Left ventricle myocardium inferior (tissue), 1 donor: ENCODE data around the gene ARHGAP26. TPM values are rescaled to one million over a fixed set of nuclear protein-coding genes. Genes with fewer than 3 reads are reported as not detected.

Experiments
- DNase-seq: peaks from one replicate; pipeline ENCODE4 v3.0.0-alpha.2; 2020
- H3K27ac ChIP-seq: fragments of 200-600 bp; replicated peaks from 2 replicates; pipeline ENCODE4 v1.8.0; 2021
- H3K27me3 ChIP-seq: fragments of 200-600 bp; 2 replicates; pipeline ENCODE4 v1.8.0; 2021; ENCODE audit warnings: low read depth
- H3K36me3 ChIP-seq: fragments of 200-600 bp; 2 replicates; pipeline ENCODE4 v1.8.0; 2021
- H3K4me1 ChIP-seq: fragments of 200-600 bp; 2 replicates; pipeline ENCODE4 v1.8.0; 2021
- H3K4me3 ChIP-seq: fragments of 200-600 bp; 2 replicates; pipeline ENCODE4 v1.8.0; 2021; ENCODE audit warnings: mild to moderate bottlenecking, moderate library complexity
- H3K9me3 ChIP-seq: fragments of 200-600 bp; replicated peaks from 2 replicates; pipeline ENCODE4 v1.8.0; 2021
- CTCF ChIP-seq: fragments of 200-600 bp; IDR thresholded peaks from 2 replicates; pipeline ENCODE4 v1.8.0; 2021; ENCODE audit warnings: antibody characterized with exemption, mild to moderate bottlenecking, borderline replicate concordance
- intact Hi-C: fragments of 100-400 bp; cut with micrococcal nuclease; formaldehyde crosslinking; loops from one replicate; pipeline ENCODE4 v1.11.0; 2022
- total RNA-seq: library from RNA; stranded (reverse); fragmentation: NEBNext Ultra II Directional; extraction: Animal tissue kit (Norgen Biotek cat#: 25700); gene quantifications from one replicate; pipeline ENCODE4 v1.2.1, GENCODE V29; 2021
- donor health status: DM: no; HTN: yes; CAD: no; lungs with severe emphysema.

ARHGAP26 gene
- total RNA-seq, 1 donor from 2014 or later, result 35.7 TPM

GRCh38 chr5:142886211-142886610 lies 116.0 kb downstream of the ARHGAP26 start:
- DNase-seq, result no peak
- no peaks in the 10 kb centered on the region for H3K27me3 ChIP-seq
- TF ChIP-seq CTCF, result no peak
- H3K9me3 ChIP-seq, result no peaks in the 10 kb centered on the region
- intact Hi-C loops, result no loop called here
- peaks cover 85% of the 10 kb centered on the region for H3K4me1 ChIP-seq
- peak overlapping the region; percentile 81 for H3K27ac ChIP-seq
- peaks cover 4% of the 10 kb centered on the region for H3K36me3 ChIP-seq
- no peak overlapping the region for H3K4me3 ChIP-seq

DNA sequence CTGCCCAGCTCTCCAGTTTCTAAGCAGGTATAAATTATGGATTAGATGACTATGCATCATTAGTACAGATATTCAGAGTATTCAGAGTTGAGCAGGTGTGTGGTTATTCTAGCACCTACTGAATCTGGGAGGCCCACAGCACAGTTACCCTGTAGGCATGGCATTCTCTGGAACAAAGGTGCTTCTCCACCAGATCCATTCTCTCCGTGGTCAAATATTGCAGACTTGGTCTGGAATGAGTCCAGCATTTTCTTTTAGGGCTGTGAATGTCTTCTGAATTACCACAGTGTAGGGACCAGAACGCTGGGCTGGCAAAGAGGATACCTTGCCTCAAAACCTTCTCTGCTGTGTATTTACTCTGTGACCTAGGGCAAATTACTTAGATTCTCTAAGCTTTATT lies 116.8 kb downstream of the ARHGAP26 start:
- peaks cover 4% of the 10 kb centered on the region for H3K36me3 ChIP-seq
- intact Hi-C loops, result no loop called here

GRCh38 chr5:142888469-142889085 lies 118.4 kb downstream of the ARHGAP26 start:
- peaks cover 4% of the 10 kb centered on the region for H3K36me3 ChIP-seq
- H3K27ac ChIP-seq, result peak overlapping the region; percentile 32
- H3K27me3 ChIP-seq, result no peaks in the 10 kb centered on the region
- intact Hi-C loops, result no loop called here
- no peak for DNase-seq
- no peak overlapping the region for H3K4me3 ChIP-seq
- TF ChIP-seq CTCF, result peak; percentile 87
- peaks cover 74% of the 10 kb centered on the region for H3K4me1 ChIP-seq
- no peaks in the 10 kb centered on the region for H3K9me3 ChIP-seq

More for the DNA sequence above, 116.8 kb downstream of the ARHGAP26 start:
- Histone ChIP-seq H3K9me3 (no peaks in the 10 kb centered on the region), H3K27me3 (no peaks in the 10 kb centered on the region), H3K4me1 (peaks cover 85% of the 10 kb centered on the region), H3K4me3 (no peak overlapping the region), H3K27ac (peak overlapping the region; percentile 81)
- no peak for DNase-seq
- TF ChIP-seq CTCF, result no peak

DNA sequence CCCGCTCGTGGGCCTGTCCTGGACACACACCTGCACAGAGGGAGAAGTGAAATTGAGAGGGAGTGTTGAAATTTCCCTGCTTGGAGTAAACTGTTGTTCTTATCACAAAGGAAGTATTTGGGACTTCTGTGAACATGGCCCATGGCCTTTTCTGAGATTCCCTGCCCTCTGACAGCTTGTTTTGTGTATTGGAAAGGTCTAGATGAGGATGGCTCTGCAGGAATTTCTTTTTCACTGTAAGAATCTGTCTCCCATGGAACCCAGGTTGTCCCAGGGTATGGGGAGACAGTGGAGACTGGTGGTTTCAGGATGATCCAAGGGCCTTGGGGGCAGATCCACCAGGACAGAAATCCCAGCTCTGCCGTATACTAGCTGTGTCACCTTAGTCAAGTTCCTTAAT lies 121.8 kb downstream of the ARHGAP26 start:
- Histone ChIP-seq H3K4me3 (no peak overlapping the region), H3K27me3 (no peaks in the 10 kb centered on the region), H3K4me1 (peaks cover 63% of the 10 kb centered on the region), H3K9me3 (no peaks in the 10 kb centered on the region), H3K27ac (peak overlapping the region; percentile 21), H3K36me3 (peaks cover 25% of the 10 kb centered on the region)
- intact Hi-C loops, result no loop called here
- no peak for TF ChIP-seq CTCF
- no peak for DNase-seq

DNA sequence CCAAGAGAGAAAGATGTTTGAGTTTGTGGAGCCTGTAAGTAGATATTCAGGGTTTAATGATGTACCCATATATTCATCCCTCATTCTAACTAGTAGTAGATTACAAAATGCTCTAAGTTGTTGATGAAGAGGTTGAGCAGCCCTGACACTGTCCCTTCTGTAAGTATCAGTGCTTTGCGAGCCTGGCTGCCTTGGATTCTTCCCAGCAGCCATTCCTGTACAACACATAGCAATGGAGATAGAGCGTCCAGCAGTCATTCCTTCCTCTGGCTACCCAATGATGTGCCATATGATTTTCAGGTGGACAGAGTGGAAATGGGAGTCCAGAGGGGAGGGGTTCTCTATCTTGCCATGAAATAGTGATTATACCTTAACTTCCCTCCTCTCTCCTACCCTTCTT lies 124.1 kb downstream of the ARHGAP26 start:
- Histone ChIP-seq H3K4me1 (peaks cover 47% of the 10 kb centered on the region), H3K27ac (peak overlapping the region; percentile 39), H3K4me3 (no peak overlapping the region), H3K36me3 (peaks cover 46% of the 10 kb centered on the region), H3K27me3 (no peaks in the 10 kb centered on the region), H3K9me3 (no peaks in the 10 kb centered on the region)
- no peak for DNase-seq
- intact Hi-C loops, result no loop called here
- no peak for TF ChIP-seq CTCF
